ENCODE data around the gene EIF5A.

DNA sequence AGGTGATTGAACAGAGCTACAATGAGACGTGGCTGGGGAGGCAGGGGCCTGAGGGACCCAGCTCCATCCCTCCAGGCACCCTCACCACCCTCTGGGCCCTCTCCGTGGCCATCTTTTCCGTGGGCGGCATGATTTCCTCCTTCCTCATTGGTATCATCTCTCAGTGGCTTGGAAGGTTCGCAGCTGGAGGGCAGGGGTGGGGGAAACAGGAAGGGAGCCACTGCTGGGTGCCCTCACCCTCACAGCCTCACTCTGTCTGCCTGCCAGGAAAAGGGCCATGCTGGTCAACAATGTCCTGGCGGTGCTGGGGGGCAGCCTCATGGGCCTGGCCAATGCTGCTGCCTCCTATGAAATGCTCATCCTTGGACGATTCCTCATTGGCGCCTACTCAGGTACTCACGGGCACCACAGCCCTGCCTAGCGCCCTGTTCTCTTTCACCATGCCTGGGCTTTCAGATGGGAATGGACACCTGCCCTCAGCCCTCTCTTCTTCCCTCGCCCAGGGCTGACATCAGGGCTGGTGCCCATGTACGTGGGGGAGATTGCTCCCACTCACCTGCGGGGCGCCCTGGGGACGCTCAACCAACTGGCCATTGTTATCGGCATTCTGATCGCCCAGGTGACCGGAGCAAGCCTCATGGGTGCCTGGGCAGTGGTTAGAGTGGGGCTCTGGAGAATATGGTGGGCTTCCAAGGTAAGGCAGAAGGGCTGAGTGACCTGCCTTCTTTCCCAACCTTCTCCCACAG lies 23.8 kb upstream of the EIF5A start:
- TF ChIP-seq POLR2A (IDR thresholded peaks at IDR 0.05) (no peak), POLR2AphosphoS5 (IDR thresholded peaks at IDR 0.05) (no peak), EP300 (IDR thresholded peaks at IDR 0.05) (no peak)
- TF ChIP-seq, protein P1, sequence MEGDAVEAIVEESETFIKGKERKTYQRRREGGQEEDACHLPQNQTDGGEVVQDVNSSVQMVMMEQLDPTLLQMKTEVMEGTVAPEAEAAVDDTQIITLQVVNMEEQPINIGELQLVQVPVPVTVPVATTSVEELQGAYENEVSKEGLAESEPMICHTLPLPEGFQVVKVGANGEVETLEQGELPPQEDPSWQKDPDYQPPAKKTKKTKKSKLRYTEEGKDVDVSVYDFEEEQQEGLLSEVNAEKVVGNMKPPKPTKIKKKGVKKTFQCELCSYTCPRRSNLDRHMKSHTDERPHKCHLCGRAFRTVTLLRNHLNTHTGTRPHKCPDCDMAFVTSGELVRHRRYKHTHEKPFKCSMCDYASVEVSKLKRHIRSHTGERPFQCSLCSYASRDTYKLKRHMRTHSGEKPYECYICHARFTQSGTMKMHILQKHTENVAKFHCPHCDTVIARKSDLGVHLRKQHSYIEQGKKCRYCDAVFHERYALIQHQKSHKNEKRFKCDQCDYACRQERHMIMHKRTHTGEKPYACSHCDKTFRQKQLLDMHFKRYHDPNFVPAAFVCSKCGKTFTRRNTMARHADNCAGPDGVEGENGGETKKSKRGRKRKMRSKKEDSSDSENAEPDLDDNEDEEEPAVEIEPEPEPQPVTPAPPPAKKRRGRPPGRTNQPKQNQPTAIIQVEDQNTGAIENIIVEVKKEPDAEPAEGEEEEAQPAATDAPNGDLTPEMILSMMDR (IDR thresholded peaks at IDR 0.05): no peak
